Measurements from ENCODE around the gene FOXP4. TPM values are rescaled to one million over a fixed set of nuclear protein-coding genes. Genes with fewer than 3 reads are reported as not detected.

The FOXP4 gene
- total RNA-seq, 1 donor: 2.2 TPM

DNA sequence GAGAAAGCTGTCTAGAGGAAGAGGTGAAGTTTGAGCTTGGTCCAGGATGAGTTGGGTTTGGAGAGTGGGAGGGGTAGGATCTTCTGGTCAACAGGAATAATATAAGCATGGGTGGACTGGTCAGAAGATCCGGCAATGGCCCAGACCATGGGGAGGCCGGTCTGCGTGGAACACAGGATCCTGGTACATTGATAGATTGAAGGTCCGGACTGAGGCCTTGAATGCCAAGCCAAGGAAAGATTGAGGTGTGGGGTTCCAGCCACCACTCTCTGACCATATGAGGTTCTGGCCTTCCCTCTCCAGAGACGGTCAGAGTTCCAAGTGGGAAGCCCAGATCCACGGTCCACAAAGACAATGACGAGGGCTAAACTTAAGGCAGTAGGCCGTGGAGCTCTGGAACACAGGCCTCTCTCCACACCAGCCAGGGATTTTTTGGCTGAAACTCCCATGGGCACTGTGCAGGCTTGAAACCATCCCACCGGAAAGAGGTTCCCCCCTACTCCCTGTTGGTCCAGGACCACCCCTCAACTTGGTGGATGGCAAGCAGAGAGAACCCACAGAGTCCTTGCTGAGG is 95.3 kb downstream of the FOXP4 start:
- no peak for DNase-seq (ENCODE audit: low read depth)
- TF ChIP-seq, protein P1, sequence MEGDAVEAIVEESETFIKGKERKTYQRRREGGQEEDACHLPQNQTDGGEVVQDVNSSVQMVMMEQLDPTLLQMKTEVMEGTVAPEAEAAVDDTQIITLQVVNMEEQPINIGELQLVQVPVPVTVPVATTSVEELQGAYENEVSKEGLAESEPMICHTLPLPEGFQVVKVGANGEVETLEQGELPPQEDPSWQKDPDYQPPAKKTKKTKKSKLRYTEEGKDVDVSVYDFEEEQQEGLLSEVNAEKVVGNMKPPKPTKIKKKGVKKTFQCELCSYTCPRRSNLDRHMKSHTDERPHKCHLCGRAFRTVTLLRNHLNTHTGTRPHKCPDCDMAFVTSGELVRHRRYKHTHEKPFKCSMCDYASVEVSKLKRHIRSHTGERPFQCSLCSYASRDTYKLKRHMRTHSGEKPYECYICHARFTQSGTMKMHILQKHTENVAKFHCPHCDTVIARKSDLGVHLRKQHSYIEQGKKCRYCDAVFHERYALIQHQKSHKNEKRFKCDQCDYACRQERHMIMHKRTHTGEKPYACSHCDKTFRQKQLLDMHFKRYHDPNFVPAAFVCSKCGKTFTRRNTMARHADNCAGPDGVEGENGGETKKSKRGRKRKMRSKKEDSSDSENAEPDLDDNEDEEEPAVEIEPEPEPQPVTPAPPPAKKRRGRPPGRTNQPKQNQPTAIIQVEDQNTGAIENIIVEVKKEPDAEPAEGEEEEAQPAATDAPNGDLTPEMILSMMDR (IDR thresholded peaks at IDR 0.05; ENCODE audit: insufficient read depth, low read depth, low read length): no peak
- H3K4me3 ChIP-seq (ENCODE audit: low read depth, low read length): no peak overlapping the region

DNA sequence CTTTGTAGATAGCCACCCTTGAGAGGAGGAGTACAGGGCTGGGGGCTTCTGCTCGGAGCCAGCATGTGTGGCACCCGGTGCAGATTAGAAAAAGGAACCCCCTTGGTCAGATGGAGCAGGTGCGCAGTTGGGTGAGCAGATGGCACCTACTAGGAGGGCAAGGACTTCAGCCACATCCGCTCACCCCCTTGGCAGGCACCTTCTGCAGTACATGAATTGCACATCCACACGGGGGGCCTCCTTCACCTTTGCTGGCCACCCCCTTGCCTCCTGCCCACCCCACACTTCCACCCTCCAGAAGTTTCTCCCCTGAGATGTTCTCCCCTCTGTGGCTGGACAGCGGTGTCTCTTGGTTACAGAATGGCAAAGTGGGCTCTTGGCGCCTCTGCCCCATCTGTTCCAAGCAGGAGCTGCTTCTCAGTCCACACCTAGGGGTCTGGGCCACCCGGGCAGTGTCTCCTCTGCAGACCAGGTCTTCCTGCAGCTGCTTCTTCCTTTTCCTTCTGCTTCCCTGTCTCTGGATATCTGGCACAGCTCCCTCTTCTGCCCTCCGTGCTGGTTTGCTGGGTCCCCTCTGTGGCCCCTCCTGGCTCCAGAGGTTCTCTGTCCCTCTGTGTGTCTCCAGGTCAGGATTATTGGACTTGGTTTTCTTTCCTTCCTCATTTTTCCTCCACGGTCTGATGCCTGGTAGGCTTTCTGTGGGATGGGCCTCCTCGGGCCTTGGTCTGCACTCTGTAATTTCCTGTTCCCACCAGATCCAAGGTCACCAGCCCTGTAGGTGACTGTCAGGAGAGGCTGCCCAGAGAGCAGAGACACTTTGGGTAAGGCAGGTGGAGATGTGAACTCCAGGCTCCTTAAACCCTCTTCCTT is 96.1 kb downstream of the FOXP4 start:
- DNase-seq (ENCODE audit: low read depth): no peak
- no peak overlapping the region for H3K4me3 ChIP-seq (ENCODE audit: low read depth, low read length)
- TF ChIP-seq, protein P1 (IDR thresholded peaks at IDR 0.05; ENCODE audit: insufficient read depth, low read depth, low read length): no peak

DNA sequence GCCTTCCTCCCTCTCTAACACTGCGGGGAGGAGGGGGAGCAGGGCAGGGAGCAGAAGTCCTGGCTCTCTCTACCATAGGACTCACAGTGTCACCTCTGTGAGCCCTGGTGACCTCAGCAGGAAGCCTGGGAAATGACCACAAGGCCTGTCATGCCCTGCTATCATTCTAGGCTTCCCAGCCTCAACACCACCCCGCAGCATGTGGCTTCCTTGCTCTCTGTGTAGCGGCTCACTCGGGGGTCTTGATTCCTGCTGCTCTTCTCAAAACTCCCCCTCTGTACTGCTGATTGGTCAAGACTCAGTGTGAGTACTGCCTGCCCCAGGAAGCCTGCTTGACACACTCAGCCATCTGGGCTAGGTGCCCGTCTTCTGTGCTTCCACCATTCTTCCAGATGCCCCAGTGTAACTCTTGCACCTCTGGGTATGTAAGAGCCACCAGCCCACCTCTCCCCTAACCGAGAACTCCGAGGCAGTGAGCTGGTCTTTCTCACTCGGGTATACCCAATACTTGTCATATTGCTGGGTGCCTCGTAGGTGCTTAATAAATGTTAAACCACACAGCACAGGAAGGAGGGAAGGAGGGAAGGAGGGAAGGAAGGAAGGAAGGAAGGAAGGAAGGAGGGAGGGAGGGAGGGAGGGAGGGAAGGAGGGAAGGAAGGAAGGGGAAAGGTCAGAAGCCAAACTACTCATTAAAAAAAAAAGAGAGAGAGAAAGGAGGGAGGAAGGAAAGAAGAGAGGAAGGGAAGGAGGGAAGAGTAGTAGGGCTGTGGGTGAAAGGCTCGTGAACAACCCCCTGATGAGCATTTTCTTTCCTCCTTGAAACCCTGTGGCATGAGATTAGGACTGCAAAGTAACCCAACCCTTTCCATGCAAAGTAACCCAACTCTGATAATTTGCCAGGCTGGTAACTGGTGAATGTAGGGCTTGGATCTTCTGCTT is 97.0 kb downstream of the FOXP4 start:
- no peak for DNase-seq (ENCODE audit: low read depth)
- TF ChIP-seq, protein P1 (IDR thresholded peaks at IDR 0.05; ENCODE audit: insufficient read depth, low read depth, low read length): no peak
- no peak overlapping the region for H3K4me3 ChIP-seq (ENCODE audit: low read depth, low read length)

DNA sequence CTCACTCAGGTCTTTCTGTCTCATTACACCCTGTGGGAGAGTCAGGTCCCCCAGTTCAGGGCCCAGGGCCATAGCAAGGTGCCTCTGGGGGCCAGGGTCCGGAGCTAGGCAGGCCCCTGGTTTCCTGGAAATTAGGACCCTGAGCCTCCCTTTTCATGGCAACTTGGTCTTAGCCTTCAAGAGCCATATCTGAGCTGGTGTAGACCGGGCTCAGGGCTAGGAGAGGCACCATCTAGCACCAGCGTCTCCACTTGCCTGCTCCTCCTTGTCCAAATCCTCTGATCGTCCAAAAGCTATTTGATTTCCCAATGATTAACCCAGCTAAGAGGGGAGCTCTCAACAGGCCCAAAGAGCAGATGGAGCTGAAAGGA is 97.7 kb downstream of the FOXP4 start:
- DNase-seq (ENCODE audit: low read depth): no peak
- TF ChIP-seq, protein P1 (IDR thresholded peaks at IDR 0.05; ENCODE audit: insufficient read depth, low read depth, low read length): no peak
- no peak overlapping the region for H3K4me3 ChIP-seq (ENCODE audit: low read depth, low read length)

DNA sequence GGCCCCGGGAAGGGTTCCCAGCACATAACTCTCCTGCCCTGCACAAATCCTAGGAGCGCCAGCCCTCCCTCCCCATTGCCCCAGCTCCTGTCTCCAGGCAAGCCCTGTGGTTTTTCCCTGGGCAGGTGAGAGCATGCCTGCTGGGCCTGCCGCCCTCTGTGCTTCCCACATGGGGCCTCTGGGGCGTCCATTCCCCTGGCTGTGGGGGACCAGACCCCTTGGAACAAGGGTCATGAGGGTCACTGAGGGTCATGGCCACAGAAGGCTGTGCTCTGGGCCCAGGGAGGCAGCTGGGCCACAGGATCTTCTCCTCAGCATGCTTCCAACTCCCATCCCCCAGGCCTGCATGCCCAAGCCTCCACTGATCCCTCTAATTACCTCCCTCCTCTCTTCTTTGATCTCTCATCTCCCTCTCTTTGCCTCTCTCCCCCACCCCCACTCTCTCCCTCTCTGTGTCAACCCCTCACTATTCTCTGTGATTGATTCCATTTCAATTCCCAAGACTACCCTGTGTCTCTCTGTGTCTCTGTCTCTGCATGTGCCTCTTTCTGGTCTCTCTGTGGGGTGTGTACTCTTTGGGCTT is 98.2 kb downstream of the FOXP4 start:
- TF ChIP-seq, protein P1 (IDR thresholded peaks at IDR 0.05; ENCODE audit: insufficient read depth, low read depth, low read length): no peak
- DNase-seq (ENCODE audit: low read depth): no peak
- H3K4me3 ChIP-seq (ENCODE audit: low read depth, low read length): no peak overlapping the region

DNA sequence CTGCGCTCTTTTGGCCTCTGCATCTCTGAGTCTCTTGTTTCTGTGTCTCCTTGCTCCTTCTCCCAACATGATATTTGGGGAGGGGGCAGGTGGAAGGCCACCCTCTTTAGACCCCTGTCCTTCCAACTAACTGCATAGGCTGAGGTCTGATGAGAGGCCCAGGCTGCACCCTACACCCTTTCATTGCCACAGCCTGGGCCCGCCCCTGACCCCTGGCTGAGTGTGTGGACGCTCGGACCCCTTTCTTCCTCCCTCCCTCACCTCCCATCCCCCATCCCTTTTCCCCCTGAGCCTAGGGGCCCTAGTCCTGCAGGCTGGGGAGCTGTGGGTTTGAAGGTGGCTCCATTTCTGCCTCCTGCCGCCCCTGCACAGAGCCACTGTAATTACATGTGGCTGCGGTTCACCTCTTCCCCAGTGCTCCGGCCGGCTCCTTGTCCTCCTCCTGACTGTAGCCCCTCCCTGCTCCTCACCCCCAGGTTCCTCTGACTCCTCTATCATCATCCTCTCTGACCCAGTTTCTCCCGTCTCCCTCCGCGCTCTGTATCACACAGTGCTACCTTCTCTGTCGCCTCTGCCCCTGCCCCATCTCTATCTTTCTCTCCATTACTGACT is 98.9 kb downstream of the FOXP4 start:
- DNase-seq (ENCODE audit: low read depth): no peak

More for the DNA sequence above, 98.9 kb downstream of the FOXP4 start:
- H3K4me3 ChIP-seq (ENCODE audit: low read depth, low read length): no peak overlapping the region
- TF ChIP-seq, protein P1 (IDR thresholded peaks at IDR 0.05; ENCODE audit: insufficient read depth, low read depth, low read length): no peak
